GM19452 (cell line): ENCODE results near the gene UQCC5.

ENCODE experiments used
- ATAC-seq: cut with Tn5 transposase; IDR thresholded peaks from one replicate; pipeline ENCODE4 v1.9.1; 2021; ENCODE audit not compliant: unreplicated experiment

The UQCC5 gene

DNA sequence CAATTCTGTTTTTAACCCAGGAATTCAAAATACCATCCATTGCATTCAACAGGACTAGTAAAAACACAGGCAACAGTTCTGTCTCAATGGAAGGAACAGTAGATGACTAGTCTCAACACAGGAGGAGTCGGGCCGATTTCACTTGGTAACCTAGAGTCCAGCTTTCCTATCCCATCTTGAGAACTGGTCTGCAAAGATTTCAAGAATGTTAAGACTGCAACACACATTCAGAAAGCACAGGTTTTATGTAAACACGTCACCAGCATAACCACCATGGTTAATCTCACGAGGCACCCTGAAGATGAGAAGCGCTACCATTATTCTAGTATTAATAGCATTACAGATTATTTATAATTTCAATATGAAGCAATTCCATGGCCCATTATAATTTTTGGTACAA is 22.0 kb downstream of the UQCC5 start:
- ATAC-seq = no peak

- ATAC-seq = no peak
Observed at GRCh38 chr3:52561028-52561747, 24.8 kb downstream of the UQCC5 start.

- no peak for ATAC-seq
Observed at GRCh38 chr3:52563984-52564383, 27.6 kb downstream of the UQCC5 start.

DNA sequence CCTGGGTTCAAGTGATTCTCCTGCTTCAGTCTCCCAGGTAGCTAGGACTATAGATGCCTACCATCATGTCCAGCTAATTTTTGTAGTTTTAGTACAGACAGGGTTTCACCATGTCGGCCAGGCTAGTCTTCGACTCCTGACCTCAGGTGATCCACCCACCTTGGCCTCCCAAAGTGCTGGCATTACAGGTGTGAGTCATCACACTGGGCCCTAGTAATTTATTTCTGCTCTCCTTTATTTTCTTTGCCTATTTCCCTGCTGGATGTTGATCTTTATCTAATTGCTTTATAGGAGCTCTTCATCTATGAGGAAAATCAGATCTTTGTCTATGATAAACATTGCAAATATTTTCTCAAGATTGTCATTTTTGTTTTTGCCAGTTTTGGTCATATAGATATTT is 31.7 kb downstream of the UQCC5 start:
- ATAC-seq = no peak

DNA sequence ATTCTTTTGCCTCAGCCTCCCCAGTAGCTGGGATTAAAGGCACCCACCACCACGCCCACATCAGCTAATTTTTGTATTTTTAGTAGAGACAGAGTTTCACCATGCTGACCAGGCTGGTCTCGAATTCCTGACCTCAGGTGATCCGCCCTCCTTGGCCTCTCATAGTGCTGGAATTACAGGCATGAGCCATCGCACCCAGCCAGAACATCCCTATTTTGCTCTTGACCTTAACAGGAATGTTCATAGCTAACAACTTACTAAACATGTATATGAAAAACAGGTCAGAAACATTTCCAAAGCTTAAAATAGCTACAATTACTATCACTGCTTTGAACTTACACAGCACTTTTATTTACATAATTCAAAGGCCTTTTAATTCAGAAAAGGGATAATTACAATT is 33.7 kb downstream of the UQCC5 start:
- ATAC-seq = no peak

DNA sequence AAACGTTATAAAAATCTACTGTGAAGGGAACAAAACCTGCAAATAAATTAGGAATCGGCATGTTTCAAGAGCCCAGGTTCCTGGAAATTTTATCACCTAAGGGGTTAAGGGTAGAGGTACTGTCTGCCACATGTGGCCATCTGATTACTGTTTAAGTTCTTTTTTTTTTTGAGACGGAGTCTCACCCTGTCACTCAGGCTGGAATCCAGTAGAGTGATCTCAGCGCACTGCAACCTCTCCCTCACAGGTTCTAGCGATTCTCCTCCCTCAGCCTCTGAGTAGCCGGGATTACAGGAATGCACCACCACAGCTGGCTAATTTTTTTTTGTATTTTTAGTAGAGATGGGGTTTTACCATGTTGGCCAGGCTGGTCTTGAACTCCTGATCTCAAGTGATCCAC is 35.8 kb downstream of the UQCC5 start:
- ATAC-seq = no peak

GRCh38 chr3:52574056-52574965 is 37.9 kb downstream of the UQCC5 start:
- ATAC-seq = no peak
